GM19043 (cell line): ENCODE results near the gene ZYG11B.
"Not testable (repeated sequence)": the region's sequence is repeated elsewhere in the genome, so short reads cannot be mapped to it uniquely, and the experiment has no call there.

ENCODE experiments used
- ATAC-seq: cut with Tn5 transposase; IDR thresholded peaks from one replicate; pipeline ENCODE4 v1.9.1; 2021; ENCODE audit warnings: low read depth; ENCODE audit not compliant: unreplicated experiment

ZYG11B gene

GRCh38 chr1:52751589-52752483 lies 25.6 kb downstream of the ZYG11B start:
- no peak for ATAC-seq

DNA sequence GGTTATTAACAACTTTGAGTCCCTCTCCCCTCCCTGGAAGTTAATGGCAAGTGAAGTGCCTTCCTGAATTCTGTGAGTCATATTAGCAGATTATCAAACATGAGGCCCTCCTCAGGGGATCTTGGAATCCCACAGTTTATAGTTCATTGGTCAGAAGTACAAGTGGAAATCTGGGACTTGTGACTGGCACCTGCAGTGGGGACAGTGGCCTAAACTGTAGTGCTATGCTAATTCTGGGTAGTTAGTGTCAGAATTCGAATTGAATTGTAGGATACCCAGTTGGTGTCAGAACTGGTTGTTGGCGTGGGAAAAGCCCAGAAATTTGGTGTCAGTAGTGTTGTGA lies 26.2 kb downstream of the ZYG11B start:
- no peak for ATAC-seq

GRCh38 chr1:52753169-52753568 lies 26.9 kb downstream of the ZYG11B start:
- no peak for ATAC-seq

DNA sequence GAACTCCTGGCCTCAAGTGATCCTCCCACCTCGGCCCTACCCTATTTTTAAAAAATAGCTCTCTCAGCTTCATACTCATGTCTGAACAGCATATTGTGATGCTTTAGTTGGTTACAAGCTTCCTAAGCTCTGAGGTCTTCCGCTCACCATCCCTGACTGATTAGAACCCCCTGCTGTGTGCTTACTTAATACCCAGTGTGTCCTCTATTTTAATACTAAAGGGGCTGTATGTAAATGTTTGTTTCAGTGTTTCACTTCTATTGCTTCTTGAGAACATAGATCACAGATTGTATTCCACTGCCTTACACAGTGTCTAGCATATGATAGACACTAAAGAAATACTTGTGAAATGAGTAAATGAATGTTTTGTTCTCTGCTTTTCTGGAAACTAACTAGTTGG lies 29.8 kb downstream of the ZYG11B start:
- no peak for ATAC-seq

DNA sequence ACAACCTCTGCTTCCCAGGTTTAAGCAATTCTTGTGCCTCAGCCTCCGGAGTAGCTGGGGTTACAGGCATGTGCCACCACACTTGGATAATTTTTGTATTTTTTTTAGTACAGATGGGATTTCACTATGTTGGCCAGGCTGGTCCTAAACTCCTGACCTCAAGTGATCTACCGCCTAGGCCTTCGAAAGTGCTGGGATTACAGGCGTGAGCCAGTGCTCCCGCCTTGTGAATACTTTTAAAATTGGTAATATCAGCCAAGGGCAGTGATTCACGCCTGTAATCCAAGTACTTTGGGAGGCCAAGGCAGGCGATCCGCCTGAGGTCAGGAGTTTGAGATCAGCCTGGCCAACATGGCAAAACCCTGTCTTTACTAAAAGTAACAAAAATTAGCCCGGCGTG lies 33.7 kb downstream of the ZYG11B start:
- ATAC-seq, result no peak

- ATAC-seq, result no peak
Observed at GRCh38 chr1:52767596-52768280, 41.5 kb downstream of the ZYG11B start.

DNA sequence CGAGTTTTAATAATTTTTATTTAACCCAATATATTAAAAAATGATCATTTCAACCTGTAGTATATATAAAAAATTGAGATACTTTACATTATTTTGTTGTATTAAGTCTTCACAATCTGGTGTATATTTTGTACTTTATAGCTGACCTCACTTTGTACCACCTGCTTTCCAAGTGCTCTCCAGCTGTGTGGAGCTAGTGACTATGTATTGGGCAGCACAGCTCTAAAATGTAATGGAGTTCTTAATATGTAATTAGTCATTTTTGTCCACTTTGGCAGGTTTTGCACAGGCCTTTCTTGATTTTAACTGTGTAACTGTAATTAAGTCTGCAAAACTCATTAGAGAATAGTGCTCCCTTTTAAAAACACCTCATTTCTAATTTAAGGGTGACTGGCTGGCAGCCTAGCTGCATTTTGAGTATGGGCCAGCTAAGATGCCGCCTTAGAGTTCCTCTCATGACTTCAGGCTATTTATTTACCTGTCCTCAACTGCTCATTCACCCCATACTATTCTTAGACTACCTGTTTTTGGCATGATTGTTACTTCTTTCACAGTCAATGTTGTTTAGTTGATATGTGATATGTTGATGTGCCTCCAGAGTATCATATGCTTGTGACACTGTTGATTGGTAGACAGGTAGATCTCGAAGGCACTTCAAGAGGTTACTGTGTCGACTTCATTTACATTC lies 43.2 kb downstream of the ZYG11B start:
- ATAC-seq, result no peak

- no peak for ATAC-seq
Observed at GRCh38 chr1:52771384-52771783, 45.1 kb downstream of the ZYG11B start.

- ATAC-seq, result no peak
Observed at GRCh38 chr1:52786148-52786547, 59.9 kb downstream of the ZYG11B start.

GRCh38 chr1:52790429-52790828 lies 64.2 kb downstream of the ZYG11B start:
- ATAC-seq, result not testable (repeated sequence)

- ATAC-seq, result no peak
Observed at GRCh38 chr1:52792036-52792435, 65.8 kb downstream of the ZYG11B start.

DNA sequence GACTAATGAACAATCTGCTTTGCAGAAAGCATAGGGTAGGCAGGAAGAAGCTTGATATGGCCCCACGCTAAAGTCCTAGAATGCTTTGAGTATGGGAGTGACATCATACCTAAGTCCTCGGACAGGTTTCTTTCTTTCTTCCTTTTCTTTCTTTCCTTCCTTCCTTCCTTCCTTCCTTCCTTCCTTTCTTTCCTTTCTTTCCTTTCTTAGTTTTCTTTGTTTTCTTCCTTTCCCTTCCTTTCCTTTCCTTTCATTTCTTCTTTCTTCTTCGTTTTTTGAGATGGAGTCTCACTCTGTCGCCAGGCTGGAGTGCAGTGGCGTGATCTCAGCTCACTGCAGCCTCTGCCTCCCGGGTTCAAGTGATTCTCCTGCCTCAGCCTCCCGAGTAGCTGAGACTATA lies 67.5 kb downstream of the ZYG11B start:
- ATAC-seq, result not testable (repeated sequence)

GRCh38 chr1:52795464-52795863 lies 69.2 kb downstream of the ZYG11B start:
- ATAC-seq, result no peak

DNA sequence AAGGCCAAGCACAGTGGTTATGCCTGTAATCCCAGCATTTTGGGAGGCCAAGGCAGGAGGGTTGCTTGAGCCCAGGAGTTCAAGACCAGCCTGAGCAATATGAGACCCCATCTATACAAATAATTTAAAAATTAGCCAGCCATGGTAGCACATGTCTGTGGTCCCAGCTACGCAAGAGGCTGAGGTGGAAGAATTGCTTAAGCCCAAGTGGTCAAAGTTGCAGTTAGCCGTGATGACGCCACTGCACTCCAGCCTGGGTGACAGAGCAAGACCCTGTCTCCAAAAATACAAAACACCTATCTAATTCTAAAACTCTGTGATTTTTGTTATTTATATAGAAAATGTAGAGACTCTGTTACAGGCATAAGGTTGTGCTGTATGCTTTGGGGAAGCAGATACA lies 72.1 kb downstream of the ZYG11B start:
- ATAC-seq, result no peak

DNA sequence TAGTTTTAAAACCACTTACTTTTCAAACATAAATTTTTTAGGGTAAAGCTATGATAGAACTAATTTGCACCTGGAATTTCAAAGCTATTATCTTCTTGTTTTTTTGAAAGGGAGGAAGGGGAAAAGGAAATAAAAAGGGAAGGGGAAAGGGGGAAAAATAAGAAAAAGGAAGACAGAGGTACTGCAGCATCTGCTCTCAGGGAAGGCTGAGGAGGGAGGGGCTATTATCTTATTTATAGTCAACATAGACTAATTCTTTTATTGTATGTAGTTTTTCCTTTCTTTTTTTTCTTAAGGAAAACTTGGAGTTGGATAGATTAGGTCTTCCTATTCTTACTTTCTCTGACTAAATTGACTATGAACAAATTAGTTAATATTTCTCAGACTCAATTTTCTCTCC lies 74.8 kb downstream of the ZYG11B start:
- no peak for ATAC-seq

GRCh38 chr1:52804083-52804482 lies 77.8 kb downstream of the ZYG11B start:
- not testable (repeated sequence) for ATAC-seq

DNA sequence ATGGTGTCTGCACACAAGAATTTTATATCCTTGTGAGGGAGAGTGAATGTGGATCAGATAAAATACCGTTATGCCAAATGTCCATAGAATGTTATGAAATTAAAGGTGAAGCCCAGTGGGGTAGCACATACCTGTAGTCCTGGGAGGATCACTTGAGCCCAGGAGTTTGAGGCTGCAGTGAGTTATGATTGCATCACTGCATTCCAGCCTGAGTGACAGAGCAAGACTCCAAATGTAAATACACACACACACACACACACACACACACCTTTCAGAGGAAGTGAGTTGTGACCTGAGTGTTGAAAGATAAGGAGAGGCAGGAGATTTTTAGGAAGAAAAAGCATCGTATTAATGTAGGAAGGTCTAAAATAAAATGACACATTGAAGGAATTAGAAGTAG lies 88.2 kb downstream of the ZYG11B start:
- no peak for ATAC-seq

DNA sequence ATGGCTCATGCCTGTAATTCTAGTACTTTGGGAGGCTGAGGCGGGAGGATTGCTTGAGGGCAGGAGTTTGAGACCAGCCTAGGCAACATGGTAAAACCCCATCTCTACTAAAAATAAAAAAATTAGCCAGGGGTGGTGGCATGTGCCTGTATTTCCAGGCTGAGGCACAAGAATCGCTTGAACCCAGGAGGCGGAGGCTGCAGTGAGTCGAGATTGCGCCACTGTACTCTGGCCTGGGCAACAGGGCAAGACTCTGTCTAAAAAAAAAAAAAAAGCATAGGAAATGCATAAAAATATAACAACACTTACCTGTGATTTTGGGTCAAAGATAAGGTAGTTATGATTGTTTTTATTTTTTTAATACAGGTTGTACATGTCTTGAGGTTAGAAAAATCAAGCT lies 94.6 kb downstream of the ZYG11B start:
- not testable (repeated sequence) for ATAC-seq

DNA sequence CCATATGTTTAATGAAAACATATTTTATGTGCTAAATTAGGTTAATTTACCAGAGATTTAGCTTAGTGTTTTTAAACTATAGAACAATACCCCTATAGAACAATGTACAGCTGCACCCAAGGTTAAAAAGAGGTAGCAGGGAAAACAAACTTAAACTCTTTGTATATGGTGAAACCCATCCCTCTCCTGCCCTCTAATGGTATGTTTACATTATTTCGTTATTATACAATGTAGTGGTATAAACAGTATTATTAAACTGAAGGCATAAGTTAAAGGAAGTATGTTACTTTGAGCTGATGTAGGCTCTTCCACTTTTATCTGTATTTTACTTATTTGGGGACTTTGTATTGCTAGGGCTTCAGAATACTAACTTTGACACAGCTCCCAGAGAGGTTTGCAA lies 99.6 kb downstream of the ZYG11B start:
- ATAC-seq, result no peak

- no peak for ATAC-seq
Observed at GRCh38 chr1:52834798-52835197, 108.5 kb downstream of the ZYG11B start.

GRCh38 chr1:52836035-52836434 lies 109.8 kb downstream of the ZYG11B start:
- no peak for ATAC-seq
